ENCODE results near the gene EPB41L4B. TPM values are rescaled to one million over a fixed set of nuclear protein-coding genes. Genes with fewer than 3 reads are reported as not detected.

The EPB41L4B gene
- total and polyA plus RNA-seq, 2 of the 4 experiments (the other 2 are of a cell fraction): 0.36 to 0.54 TPM

GRCh38 chr9:109245310-109245897, 75.5 kb downstream of the EPB41L4B start:
- dilution Hi-C loops (cut with HindIII; ENCODE audit: low sequenced_read_pairs, unreplicated experiment): no loop called here
- BruUV-seq (replicated peaks): no TSS peak

More at GRCh38 chr9:109245310-109245897, 75.5 kb downstream of the EPB41L4B start:
- no peak for ATAC-seq (ENCODE audit: low read depth)
- Histone ChIP-seq H2AK5ac (ENCODE audit: low read depth, low read length) (no peak overlapping the region), H2BK20ac (ENCODE audit: low read depth, low read length) (no peak overlapping the region), H3K9ac (ENCODE audit: low read depth, low read length) (no peak overlapping the region), H3K27me3 (ENCODE audit: control insufficient read depth, insufficient read depth, low read length) (no peaks in the 10 kb centered on the region; the same call in 1 of the 2 replicates), H3K14ac (replicated peaks; ENCODE audit: low read depth, low read length) (no peak overlapping the region), H2BK120ac (ENCODE audit: low read depth, low read length) (no peak overlapping the region), H2BK5ac (ENCODE audit: low read depth, low read length, poor library complexity, severe bottlenecking) (no peak overlapping the region), H3K4me2 (ENCODE audit: low read depth, low read length) (no peak overlapping the region), H4K8ac (ENCODE audit: low read depth in 2 of 2, low read length in 2 of 2) (no peak overlapping the region), H3K18ac (ENCODE audit: low read depth, low read length) (no peak overlapping the region), H2AFZ (replicated peaks; ENCODE audit: low read length, poor library complexity) (no peak overlapping the region), H4K5ac (ENCODE audit: low read depth, low read length) (no peak overlapping the region), H3K9me1 (ENCODE audit: insufficient read depth, low read length) (peaks cover 3% of the 10 kb centered on the region; the same call in 1 of the 2 replicates), H3K4me1 (ENCODE audit: control insufficient read depth, insufficient read depth, low read length) (peaks cover 3% of the 10 kb centered on the region), H3K56ac (ENCODE audit: extremely low read depth, insufficient read depth, low read length) (no peak overlapping the region), H3K27ac (ENCODE audit: insufficient read depth, low read length) (no peak overlapping the region), H2AK9ac (replicated peaks; ENCODE audit: low read depth, low read length, poor library complexity) (no peak overlapping the region), H4K20me1 (ENCODE audit: insufficient read depth, low read length) (no peaks in the 10 kb centered on the region), H3K4me3 (ENCODE audit: insufficient read depth, low read depth, low read length) (no peak overlapping the region), H4K91ac (ENCODE audit: insufficient read depth, low read depth, low read length) (no peak overlapping the region), H3K4ac (ENCODE audit: low read depth, low read length) (no peak overlapping the region), H2BK15ac (ENCODE audit: low read depth, low read length) (no peak overlapping the region), H3K36me3 (ENCODE audit: control insufficient read depth, insufficient read depth, low read length) (no peaks in the 10 kb centered on the region), H3K79me1 (ENCODE audit: low read depth in 1 of 2, low read length in 2 of 2) (no peaks in the 10 kb centered on the region), H3K9me3 (ENCODE audit: control insufficient read depth, insufficient read depth, low read length) (no peaks in the 10 kb centered on the region), H3K23ac (ENCODE audit: low read depth, low read length) (no peak overlapping the region)
- intact Hi-C loops (cut with micrococcal nuclease): no loop called here
- POLR2A ChIA-PET (ENCODE audit: unreplicated experiment): no interaction called here
- in situ Hi-C loops (cut with MboI; ENCODE audit: low sequenced_read_pairs): loop anchor here (5.0 kb wide), 1 partner anchor 72 kb away; no protein-coding TSS in a partner anchor
- TF ChIP-seq BHLHE40 (IDR thresholded peaks at IDR 0.05; ENCODE audit: low read depth, low read length) (no peak), SMC3 (IDR thresholded peaks at IDR 0.05; ENCODE audit: low read depth, low read length) (no peak), FOS (IDR thresholded peaks at IDR 0.05; ENCODE audit: low read depth, low read length) (no peak), CEBPB (IDR thresholded peaks at IDR 0.05; ENCODE audit: low read depth, low read length) (no peak), MAFK (IDR thresholded peaks at IDR 0.05; ENCODE audit: low read depth, low read length) (no peak), RFX5 (IDR thresholded peaks at IDR 0.05; ENCODE audit: low read depth, low read length) (no peak), MAZ (IDR thresholded peaks at IDR 0.05; ENCODE audit: borderline replicate concordance, low read depth, low read length) (no peak), ELK1 (IDR thresholded peaks at IDR 0.05; ENCODE audit: borderline replicate concordance, low read depth, low read length) (no peak)
- DNase-seq: no peak
- 100% methylated on average over 2 of the region's 6 CpGs; no CpG with 5 or more reads in 1 of the 2 experiments for WGBS, 2 experiments (ENCODE audit: extremely low coverage in 2 of 2, insufficient read length in 1 of 2)
- CTCF ChIA-PET: interaction anchor here (0.6 to 1.1 kb wide), 2 partner anchors 15 to 195 kb away, joined by 3 to 4 read pairs; no protein-coding TSS in a partner anchor

Measured in IMR-90 (cell line).